Hematopoietic multipotent progenitor cell treated with erythropoietin and hydrocortisone succinate and interleukin-3 and kit ligand, for 8 days (in vitro differentiated cells): ENCODE results near the gene IRAK4.
A peak's percentile ranks its signal among the peaks of the same experiment; 100 is the strongest.

Experiments
- DNase-seq: peaks from one replicate; pipeline ENCODE4 v3.0.0-alpha.2; 2015

IRAK4 gene

DNA sequence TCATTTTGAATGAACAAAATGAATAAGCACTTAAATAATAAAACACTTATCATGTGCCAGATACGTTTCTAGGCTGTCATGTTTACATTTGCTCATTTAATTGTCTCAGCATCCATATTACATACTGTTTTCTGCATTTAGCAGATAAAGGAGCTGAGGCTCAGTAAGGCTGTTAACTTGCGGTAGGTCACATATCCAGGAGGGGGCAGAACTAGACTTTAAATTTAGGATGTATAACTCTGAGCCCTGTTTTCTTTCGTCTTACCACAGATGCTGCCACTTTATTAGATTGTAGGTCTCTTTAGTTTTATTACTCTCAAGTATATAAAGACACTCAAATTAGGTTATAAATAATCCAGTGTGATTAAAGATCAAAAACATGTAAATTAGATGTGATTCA is 17.7 kb downstream of the IRAK4 start:
- DNase-seq = peak; percentile 66

DNA sequence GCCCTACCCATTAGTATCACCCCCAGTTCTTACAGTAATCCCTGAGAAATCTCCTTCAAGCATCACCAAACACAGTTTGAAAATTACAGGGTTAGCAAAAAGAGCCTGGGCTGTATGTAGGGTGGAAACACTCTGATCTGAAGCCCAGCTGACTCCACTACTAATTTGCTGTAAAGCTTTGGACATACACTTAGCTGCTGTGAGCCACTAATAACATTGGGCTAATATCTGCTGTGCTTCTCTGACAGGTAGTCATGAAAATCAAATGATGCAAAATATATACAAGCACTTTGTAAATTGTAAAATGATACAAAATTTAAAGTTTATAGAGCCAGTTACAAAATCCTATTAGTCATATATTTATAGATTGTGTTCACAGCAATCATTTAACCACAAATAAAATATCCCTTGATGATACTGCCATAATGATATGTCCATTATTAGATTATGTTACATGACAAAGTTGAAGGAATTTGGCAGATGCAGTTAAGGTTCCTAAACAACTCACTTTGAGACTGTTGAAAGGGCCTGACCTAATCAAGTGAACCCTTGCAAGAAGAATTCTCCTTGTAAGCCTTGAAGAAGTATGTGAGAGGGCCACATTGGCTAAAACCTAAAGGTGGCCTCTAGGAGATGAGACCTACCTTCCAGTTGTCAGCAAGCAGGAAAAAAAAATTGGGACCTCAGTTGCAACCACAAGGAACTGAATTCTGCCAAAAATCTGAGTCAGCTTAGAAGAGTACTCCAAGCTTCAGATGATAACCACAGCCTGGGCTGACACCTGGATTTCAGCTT is 28.3 kb downstream of the IRAK4 start:
- DNase-seq = no peak

DNA sequence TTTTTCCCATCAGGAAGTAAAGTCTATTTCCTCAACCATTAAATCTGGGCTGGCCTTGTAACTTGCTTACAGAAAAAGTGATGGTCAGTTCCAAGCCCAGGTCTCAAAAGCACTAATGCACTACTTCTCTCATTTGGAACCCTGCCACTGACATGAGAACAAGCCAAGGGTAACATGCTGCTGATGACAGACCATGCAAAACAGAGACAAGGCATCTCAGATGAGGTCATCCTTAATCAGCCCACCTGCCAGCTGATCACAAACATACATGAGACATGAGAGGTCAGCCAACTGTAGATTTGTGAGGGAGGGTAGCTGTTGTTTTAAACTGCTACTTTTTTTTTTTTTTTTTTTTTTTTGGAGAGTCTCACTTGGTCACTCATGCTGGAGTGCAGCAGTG is 31.2 kb downstream of the IRAK4 start:
- DNase-seq = no peak

DNA sequence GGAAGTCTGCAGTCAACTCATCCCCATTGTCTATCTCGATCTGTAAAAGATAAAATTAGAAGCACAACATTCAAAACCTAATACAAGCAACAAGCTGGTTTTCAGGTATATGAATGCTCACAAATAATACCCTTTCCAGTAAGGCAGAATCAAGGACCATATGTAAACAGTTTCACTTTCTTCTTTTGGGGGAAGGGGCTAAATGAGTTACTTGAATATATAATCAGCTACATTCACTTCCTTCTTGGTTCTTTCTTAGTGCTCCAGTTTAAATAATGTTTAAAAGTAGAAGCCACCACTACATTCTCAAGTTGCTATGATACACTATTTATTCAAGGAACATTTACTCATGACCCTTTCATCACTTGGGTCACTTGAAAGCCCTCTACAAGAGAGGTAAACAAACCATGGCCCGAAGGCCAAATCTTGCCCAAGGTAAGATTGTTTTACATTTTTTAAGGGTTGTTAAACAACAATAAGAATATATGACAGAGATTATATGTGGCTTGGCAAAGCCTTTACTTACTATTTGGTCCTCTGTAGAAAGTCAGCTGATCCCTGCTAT is 37.0 kb downstream of the IRAK4 start:
- DNase-seq = no peak

DNA sequence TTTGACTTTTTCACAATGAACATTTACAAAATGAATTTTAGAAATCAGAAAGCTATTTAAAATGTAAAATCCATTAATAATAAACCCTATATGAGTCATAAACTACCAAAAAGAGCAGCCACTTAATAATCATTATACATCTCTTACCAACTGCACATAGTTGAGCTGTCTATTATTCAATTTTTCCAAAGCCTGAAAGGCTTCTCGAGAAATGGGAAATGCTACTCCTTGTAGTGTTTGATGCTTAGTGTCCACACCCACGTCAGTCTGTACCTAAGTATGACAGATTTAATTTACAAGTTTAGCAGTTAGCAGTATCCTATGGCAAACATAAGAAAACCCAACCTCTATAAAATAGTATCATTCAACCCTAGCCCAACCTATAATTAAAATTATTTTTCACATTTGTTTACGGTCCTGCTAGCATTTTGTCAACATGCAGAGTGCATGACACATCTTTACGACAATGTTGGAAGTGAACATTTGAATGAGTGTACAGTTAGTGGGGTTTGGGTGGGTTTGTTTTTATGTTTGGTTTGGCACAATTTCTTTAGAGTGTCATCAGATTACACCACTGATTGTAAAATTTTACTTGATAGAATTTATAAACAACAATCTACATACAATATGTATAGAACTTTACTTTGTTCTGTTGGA is 38.9 kb downstream of the IRAK4 start:
- DNase-seq = no peak

DNA sequence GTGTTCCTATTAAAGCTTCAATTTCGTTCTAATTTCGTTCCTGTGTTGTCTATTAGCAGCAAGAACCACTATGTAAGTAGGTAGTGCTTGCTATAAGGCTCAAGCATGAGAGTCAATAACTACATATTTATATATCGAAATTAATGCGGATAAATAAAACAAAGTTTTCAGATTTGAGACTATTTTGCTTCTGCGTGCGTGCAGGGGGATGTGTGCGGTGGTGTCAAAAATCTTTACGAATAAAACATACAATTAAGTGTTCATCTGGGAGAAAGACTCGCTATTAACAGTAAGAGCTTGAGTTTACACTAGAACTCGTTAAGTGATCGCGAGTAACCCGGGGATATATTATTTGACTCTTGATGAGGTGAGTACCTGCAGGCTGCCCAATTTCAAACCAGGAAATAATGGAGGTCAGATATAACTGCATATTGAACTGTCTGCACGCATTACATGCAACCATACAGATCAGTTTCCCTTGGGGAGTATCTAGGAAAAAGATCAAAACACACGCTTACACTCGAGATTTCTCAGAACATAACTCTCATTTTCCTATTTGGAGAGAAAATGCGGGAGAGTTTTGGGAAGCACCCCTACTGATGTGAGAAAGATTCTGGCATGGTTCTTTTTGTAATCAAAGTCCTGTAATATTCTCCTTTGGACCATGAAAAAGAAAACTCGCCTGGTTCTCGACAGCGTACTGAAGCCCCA is 46.6 kb downstream of the IRAK4 start:
- DNase-seq = peak; percentile 41

DNA sequence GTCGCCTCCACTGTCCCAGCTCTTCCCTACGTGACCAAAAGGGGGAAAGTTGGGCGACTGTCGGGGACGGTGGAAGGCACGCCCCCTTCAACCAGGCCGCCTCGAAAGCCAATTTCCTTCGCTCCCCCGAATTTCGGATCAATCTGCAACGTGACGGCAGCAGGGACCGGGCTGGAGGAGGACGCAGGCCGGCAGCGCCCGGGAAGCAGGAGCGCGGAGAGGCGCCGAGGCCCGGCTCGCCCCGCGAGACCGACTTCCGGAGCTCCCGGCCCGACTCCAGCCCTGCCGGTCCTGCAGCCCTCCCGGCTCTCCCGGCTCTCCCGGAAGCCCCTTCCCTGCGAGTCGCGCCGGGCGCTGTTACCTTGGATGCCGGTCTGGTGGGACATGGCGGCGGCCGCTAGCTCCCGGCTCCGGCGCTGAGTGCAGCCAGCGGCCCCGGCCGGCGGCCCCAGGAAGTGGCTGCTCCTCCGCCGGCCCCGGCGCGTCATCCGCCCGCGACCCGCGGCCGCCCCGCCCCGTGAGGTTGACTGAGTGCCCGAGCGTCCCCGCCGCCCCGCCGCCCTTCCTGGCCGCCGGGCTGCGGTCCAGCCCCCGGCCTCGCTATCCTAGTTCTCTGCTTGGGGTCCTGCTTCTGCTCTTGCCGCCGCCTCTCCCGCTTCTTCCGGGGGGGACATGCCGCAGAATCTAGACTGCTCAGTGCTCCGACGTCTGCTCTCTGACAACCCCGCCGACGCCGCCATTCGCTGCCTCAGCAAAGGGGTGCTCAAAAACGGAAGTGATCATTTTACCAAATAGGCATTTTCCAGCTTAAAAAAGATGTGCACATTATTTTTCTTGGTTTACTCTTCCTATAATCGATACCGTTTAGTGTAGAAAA is 47.3 kb downstream of the IRAK4 start, which contains the start of gene TWF1:
Gene TWF1 (minus strand): TSS at position 458 of the 877 bp plus-strand sequence. CDS start 72 bp downstream, at position 386.
- peak; percentile 80 for DNase-seq

DNA sequence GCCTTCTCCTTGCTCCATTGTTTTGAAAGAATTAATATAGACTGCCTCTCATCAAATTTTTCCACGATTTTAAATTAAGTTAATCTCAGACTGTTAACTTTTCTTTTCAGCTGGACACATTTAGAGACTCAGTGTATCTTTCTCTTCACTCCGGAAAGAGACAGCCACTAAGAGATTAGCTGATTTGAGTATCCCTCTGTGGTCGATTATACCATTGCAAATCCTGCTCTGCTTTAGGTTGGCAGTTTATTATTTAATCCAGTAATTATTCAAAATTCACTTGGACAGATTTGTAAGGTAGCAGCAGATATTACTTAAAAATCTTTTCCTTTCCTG is 48.0 kb downstream of the IRAK4 start:
- no peak for DNase-seq

DNA sequence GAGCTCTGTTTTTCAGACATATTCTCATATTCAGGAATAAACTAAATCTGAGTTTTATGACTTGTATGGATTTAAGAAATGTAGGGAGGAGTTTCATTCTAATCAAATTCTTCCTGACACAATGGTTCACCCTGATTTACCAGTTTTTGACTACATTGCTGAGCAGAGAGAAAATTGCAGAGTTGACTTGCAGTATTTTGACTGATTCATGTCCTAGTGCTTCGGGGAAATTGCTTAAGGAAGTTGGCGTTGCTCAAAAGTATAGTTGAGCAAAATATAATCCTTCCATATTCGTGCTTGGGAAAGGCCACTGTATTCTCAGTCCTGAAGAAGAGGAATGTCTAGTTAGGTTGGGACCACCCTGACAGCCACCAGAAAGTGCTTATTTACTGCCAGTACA is 48.6 kb downstream of the IRAK4 start:
- no peak for DNase-seq

DNA sequence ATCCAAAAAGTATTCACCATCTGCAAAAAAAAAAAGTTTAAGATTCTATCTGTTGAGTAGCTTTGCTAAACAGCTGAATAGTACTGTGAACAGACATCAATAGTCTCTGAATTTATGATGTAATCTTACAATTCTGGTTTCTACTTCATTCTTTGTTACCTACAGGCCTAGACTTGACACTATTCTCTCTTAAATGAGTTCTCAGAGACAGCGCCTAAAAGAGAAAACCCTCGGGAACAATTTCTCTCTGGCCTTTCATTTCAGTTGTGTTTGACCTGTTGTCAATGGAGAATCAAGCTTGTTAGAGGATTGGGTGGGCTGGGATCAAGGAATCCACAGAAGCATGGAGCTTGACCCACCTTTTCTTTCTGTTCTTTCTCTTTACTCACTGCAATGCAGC is 53.3 kb downstream of the IRAK4 start:
- no peak for DNase-seq

DNA sequence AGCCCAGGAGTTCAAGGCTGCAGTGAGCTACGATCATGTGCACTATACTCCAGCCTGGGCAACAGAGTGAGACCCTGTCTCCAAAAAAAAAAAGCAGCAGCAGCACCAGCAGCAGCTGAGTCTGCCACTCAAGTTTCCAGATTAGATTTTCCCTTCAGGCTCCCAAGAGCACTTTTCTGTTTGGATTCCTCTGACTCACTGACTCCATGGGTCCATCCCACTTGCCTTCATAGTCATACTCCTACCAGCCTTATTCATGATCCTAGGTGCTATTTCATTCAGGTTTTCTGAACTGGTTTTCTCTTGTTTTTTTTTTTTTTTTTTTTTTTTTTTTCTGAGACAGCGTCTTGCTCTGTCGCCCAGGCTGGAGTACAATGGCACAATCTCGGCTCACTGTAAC is 54.2 kb downstream of the IRAK4 start:
- DNase-seq = no peak

DNA sequence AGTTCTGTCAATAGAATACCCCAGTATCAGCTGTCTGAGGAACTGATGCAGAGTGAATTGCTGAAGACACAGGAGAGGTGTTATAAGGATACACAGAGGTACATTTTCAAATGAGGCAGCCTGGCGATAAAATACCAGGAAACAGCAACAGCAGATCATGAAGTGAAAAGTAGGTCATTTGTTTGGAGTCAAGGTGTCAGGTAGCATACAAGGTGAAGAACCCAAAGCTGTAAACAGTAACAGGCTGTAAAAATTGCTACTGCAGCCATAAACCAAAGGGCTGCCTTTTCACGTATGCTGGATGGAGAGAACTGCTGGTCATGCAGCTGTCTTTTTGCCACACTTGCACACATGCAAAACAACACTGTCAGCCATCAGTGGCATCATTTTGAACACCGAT is 56.7 kb downstream of the IRAK4 start:
- DNase-seq = no peak

DNA sequence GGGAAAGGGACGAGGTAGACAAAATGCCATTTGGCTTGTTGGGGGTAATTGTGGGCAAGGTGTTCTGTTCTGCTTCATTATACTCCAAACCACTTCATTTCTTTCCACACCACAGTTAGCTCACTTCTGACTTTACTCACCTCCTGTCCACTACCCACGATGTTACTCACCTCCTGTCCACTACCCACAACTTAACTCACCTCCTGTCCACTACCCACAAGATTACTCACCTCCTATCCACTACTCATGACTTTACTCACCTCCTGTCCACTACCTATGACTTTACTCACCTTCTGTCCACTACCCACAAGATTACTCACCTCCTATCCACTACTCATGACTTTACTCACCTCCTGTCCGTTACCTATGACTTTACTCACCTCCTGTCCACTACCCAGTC is 57.4 kb downstream of the IRAK4 start:
- no peak for DNase-seq

DNA sequence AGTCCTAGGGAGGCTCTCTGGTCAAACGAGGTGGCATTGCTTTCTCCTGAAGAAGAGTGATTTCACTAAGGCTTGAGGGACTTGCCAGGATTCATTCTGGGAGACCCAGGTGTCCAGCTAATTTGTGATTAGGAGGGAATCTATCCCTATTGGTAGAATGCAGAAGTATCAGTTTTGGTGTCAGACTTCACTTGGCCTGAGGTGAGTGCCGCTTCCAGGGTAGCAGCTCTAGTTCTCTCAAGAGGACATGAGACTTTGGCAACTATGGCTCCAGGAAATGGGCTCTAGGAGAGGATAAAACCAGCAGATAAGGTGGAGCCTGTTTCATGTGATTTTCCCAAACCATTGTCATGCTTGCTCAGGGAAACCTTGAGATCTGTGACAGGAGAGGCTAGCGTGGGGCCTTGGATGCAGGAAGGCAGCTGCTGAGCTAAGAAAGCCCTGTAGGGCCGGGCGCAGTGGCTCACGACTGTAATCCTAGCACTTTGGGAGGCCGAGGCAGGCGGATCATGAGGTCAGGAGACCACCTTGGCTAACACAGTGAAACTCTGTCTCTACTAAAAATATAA is 65.5 kb downstream of the IRAK4 start:
- DNase-seq = no peak

DNA sequence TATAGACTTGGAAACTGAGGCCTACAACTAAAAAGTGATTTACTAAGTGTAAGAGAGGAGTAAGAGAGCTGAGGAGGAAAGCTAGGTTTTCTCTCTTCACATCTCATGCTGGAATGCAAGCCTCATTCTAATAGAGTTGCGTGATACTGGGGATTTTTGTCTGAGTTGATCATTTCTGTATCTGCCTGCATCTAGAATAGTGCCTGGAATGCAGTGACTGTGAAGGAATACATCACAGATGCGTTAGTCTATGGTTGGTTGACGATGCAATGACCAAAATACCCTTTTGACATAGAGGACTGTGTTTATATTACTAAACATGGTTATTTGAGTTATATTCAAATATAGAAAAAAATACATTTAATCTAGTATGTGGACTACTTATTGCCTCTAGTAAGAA is 67.9 kb downstream of the IRAK4 start:
- DNase-seq = no peak

DNA sequence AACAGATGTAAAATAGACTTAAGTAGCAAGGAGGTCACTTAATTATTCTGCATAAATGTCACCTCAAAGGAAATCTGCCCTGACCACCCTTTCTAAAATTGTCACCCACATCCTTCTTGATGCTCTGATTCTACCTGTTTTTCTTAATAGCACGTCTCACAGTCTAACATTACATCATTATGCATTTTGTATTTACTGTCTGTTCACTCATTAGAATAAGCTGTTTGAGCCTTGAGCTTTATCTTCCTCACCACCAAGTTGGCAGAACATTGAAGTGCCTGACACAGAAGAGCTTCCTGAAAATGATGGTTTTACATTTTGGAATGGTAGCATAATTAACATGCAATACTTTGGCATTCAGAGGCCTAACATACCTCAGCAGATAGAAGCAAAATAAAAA is 68.3 kb downstream of the IRAK4 start:
- no peak for DNase-seq

DNA sequence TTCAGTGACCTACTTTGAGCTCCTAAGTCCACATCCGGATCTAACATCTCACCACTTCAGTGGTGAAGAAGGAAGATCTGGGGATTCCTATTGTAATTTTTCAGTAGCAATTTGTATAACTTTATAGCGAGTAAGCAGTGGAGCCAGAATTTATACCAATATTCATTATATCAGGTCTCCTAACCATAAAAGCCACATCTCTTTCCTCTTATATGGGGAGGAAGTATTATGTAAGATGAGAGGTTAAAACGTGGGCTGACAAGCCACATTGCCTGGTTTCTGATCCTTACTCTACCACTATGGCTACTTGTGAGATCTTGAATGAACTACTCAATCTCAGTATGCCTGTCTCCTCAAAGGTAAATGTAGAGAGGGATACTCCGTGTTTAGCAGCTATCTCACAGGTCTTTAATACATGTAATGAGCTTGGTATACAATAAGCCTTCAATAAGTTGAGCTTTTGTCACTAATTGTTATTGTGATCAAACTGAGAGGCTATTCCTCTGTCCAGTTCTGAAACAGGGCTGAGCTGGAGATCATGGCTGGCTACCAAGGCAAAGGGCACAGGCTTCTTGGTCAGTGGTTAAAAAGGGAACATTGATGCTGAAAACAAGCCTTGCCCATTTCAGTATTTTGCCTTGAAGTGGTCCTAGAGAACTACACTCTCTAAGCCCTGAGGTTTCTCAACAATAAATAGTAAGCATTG is 73.9 kb downstream of the IRAK4 start:
- DNase-seq = no peak

DNA sequence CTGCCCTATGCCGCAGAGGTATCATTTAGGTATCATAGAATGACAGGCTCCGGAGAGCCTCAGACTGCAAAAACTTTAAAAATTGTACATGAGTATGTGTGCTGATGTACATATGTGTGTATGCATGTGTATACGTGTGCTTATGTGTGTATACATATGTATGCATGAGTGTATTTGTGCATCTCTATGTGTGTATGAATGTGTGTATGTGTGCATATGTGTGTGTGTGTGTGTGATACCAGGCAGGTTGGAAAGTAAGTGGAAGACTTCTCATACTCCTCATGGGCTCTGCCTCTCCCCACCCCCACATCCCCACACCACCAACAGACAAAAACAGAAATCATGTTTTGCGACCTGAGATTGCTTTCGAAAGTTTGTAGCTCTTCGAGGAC is 76.5 kb downstream of the IRAK4 start:
- peak; percentile 28 for DNase-seq

DNA sequence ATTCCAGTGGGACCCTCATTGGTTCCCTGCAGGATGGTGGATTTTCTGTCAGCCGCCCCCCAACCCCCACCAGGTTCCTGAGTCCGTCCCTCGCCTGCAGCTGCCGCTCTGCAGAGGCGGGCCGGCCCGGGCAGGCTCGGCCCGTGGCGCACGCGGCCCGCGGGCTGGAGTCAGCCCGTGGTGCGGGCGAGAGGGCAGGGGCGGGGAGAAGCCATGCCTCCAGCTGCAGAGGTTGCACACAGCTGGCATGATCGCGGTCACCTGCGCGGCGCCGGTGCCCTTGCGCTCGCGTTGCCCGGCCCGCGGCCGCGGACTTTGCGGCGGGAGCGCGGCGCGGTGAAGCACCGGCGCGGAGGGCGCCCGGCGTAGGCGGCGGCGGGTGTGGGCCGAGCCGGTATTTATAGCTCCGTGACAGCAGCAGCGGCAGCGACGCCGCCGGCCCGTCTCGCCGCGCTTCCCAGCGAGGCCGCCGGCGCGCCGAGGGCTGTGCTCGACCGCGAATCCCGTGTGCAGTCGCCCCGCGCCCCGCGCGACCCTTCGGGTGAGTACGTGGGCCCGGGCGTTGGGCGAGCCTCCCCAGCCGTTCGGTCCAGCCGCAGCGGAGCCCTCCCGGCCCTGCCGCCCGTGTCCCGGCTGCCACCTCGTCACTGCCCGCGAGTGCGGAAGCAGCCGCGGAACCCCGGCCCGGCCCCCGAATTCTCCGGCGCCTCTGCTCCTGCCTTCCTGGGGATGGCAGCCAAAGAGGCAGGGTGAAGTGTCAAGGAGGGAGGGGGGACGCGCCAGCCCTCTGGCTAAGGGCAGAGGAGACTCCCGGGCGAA is 77.1 kb downstream of the IRAK4 start, which contains the start of gene TMEM117:
Gene TMEM117 (plus strand): TSS at position 426 of the 819 bp plus-strand sequence.
- DNase-seq = peak; percentile 64

DNA sequence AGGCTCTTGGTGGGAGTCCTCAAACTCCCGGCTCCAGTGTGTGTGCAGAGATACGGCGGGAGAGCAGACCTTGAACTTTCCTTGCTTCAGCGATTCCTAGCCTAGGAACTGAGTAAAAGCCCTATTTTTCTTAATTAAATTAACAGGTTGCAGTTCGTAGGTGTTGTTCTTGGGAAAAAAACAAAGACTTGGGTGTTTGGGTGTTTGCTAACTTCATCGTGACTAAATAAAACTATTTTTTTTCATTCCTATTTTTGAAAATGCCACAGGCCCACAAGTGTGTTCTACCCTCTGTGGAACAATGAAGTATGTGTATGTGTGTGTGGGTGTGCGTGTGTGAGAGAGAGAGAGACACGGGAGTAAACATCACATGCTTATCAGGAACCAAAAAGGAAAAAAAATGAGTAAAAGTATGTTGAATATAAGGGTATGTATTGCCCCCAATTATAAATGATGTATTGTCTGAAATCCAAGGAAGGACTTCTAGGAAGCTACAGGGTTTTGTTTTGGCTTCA is 77.8 kb downstream of the IRAK4 start:
- peak; percentile 62 for DNase-seq
